GM23248 (cell line): ENCODE results near the gene ZNF716. TPM values are rescaled to one million over a fixed set of nuclear protein-coding genes. Genes with fewer than 3 reads are reported as not detected.
A peak's percentile ranks its signal among the peaks of the same experiment; 100 is the strongest.

Experiments used
- DNase-seq: peaks from one replicate; pipeline ENCODE4 v3.0.0-alpha.2; 2015
- H2AFZ ChIP-seq: fragments of 200-600 bp; sonication (generic); 2 replicates; pipeline ENCODE4 v1.6.1; 2016; ENCODE audit warnings: antibody characterized with exemption
- H3F3A ChIP-seq: fragments of 200-600 bp; sonication (generic); 2 replicates; pipeline ENCODE4 v1.6.1; 2016; ENCODE audit warnings: mild to moderate bottlenecking, antibody characterized with exemption, mixed run types; ENCODE audit not compliant: insufficient read depth
- H3K27ac ChIP-seq: fragments of 200-600 bp; sonication (generic); 2 replicates; pipeline ENCODE4 v1.5.1; 2016; ENCODE audit warnings: mild to moderate bottlenecking
- H3K27me3 ChIP-seq: fragments of 200-600 bp; sonication (generic); replicated peaks from 2 replicates; pipeline ENCODE4 v1.6.1; 2016; ENCODE audit warnings: mild to moderate bottlenecking; ENCODE audit not compliant: insufficient read depth
- H3K36me3 ChIP-seq: fragments of 200-600 bp; sonication (generic); 2 replicates; pipeline ENCODE4 v1.6.1; 2016; ENCODE audit warnings: low read depth, mild to moderate bottlenecking
- H3K4me1 ChIP-seq: fragments of 200-600 bp; sonication (generic); 2 replicates; pipeline ENCODE4 v1.6.1; 2016; ENCODE audit warnings: mild to moderate bottlenecking; ENCODE audit not compliant: insufficient read depth
- H3K4me2 ChIP-seq: fragments of 200-600 bp; sonication (generic); one replicate; pipeline ENCODE4 v1.6.1; 2016; ENCODE audit warnings: mild to moderate bottlenecking; ENCODE audit not compliant: unreplicated experiment
- H3K4me3 ChIP-seq: fragments of 200-600 bp; sonication (generic); 2 replicates; pipeline ENCODE4 v1.5.1; 2016; ENCODE audit warnings: mild to moderate bottlenecking
- H3K79me2 ChIP-seq: fragments of 200-600 bp; sonication (generic); 2 replicates; pipeline ENCODE4 v1.6.1; 2016; ENCODE audit warnings: mild to moderate bottlenecking; ENCODE audit not compliant: insufficient read depth
- H3K9ac ChIP-seq: fragments of 200-600 bp; sonication (generic); 2 replicates; pipeline ENCODE4 v1.6.1; 2016; ENCODE audit warnings: mild to moderate bottlenecking
- H3K9me2 ChIP-seq: fragments of 200-600 bp; sonication (generic); 2 replicates; pipeline ENCODE4 v1.6.1; 2016; ENCODE audit warnings: mixed run types, mild to moderate bottlenecking, moderate library complexity; ENCODE audit not compliant: insufficient read depth
- H3K9me3 ChIP-seq: fragments of 200-600 bp; sonication (generic); one replicate; pipeline ENCODE4 v1.6.1; 2017; ENCODE audit warnings: low read depth
- H4K20me1 ChIP-seq: fragments of 200-600 bp; sonication (generic); 2 replicates; pipeline ENCODE4 v1.6.0; 2016; ENCODE audit not compliant: insufficient read depth
- EZH2 ChIP-seq: fragments of 200-600 bp; sonication (generic); IDR thresholded peaks from 2 replicates; pipeline ENCODE4 v1.6.1; 2018; ENCODE audit warnings: antibody characterized with exemption, mild to moderate bottlenecking; ENCODE audit not compliant: insufficient read depth, poor library complexity, severe bottlenecking
- EZH2phosphoT487 ChIP-seq: fragments of 200-600 bp; sonication (generic); IDR thresholded peaks from 2 replicates; pipeline ENCODE4 v1.6.1; 2018; ENCODE audit warnings: antibody characterized with exemption, moderate library complexity, mild to moderate bottlenecking, low read depth; ENCODE audit not compliant: insufficient read depth
- WGBS, 2 experiments: methylation state at CpG; one replicate each; pipeline ENCODE4 v1.1.6; 2015 to 2017; ENCODE audit warnings: low lambda C conversion rate in 2 of 2, low coverage in 1 of 2; ENCODE audit errors: missing lambda C conversion rate in 2 of 2; 5-methylcytosine and 5-hydroxymethylcytosine counted together
- in situ Hi-C: fragments of 300-500 bp; cut with MboI; formaldehyde crosslinking; loops from 2 replicates; pipeline ENCODE4 v1.15.0; 2020
- microRNA counts: library from miRNA; unstranded; fragments of <30 nt; microRNA quantifications from one replicate; lab custom pipeline; 2016
- microRNA-seq: library from miRNA; unstranded; fragments of <30 nt; microRNA quantifications from one replicate; pipeline ENCODE4, GENCODE V29; 2016; ENCODE audit warnings: borderline number of aligned reads
- polyA plus RNA-seq: library from polyadenylated mRNA; unstranded; fragments of >200 nt; fragmentation: Nextera tagmentation; extraction: Ambion mirVana; gene quantifications from 2 replicates; pipeline ENCODE4 v1.2.1, GENCODE V29; 2016
- small RNA-seq: library from RNA; depleted of rRNA; stranded (forward); fragments of <200 nt; gene quantifications from one replicate; pipeline ENCODE3, GENCODE V24; 2014; ENCODE audit warnings: low read depth, low replicate concordance
- total RNA-seq: library from RNA; depleted of rRNA; stranded (reverse); fragments of >200 nt; shearing (Covaris generic); gene quantifications from 2 replicates; pipeline ENCODE4 v1.2.3, GENCODE V29; 2014

Gene ZNF716
- total and polyA plus RNA-seq, 2 experiments from 2014 or later, result not detected

- H3K4me3 ChIP-seq, result no peak overlapping the region
- H3K27me3 ChIP-seq, result no peaks in the 10 kb centered on the region
- in situ Hi-C loops, result no loop called here
- H3K9me3 ChIP-seq, result no peaks in the 10 kb centered on the region
- H2AFZ ChIP-seq, result no peak overlapping the region
- 13 to 23% methylated on average over 6 of the region's 6 CpGs for WGBS, 2 experiments
- H4K20me1 ChIP-seq, result no peaks in the 10 kb centered on the region
- no peaks in the 10 kb centered on the region for H3F3A ChIP-seq
- no peaks in the 10 kb centered on the region for H3K79me2 ChIP-seq
- no peak overlapping the region for H3K27ac ChIP-seq
- no peaks in the 10 kb centered on the region for H3K4me1 ChIP-seq
- H3K9ac ChIP-seq, result no peak overlapping the region
- H3K9me2 ChIP-seq, result no peaks in the 10 kb centered on the region
- no peak for DNase-seq
- TF ChIP-seq EZH2 (no peak), EZH2phosphoT487 (no peak)
- H3K4me2 ChIP-seq, result no peak overlapping the region
- H3K36me3 ChIP-seq, result no peaks in the 10 kb centered on the region
Measured at GRCh38 chr7:57496395-57496794, 46.4 kb downstream of the ZNF716 start.

GRCh38 chr7:57505176-57505575, 55.2 kb downstream of the ZNF716 start:
- Histone ChIP-seq H3K9me3 (no peaks in the 10 kb centered on the region), H4K20me1 (no peaks in the 10 kb centered on the region), H3K9ac (no peak overlapping the region), H3K9me2 (no peaks in the 10 kb centered on the region), H3K4me2 (no peak overlapping the region), H3K4me3 (no peak overlapping the region), H3K36me3 (no peaks in the 10 kb centered on the region), H3K4me1 (no peaks in the 10 kb centered on the region), H3K79me2 (no peaks in the 10 kb centered on the region), H2AFZ (no peak overlapping the region), H3K27ac (no peak overlapping the region), H3K27me3 (no peaks in the 10 kb centered on the region), H3F3A (no peaks in the 10 kb centered on the region)
- in situ Hi-C loops, result no loop called here
- 0% methylated on average over 1 of the region's 1 CpG for WGBS, 2 experiments
- TF ChIP-seq EZH2phosphoT487 (no peak), EZH2 (no peak)
- no peak for DNase-seq

MicroRNAs encoded within 50 kb of the gene (microRNA counts, 767-probe panel; counts per million panel counts)
- microRNA hsa-miR-3147 (lab: Ali Mortazavi, UCI), result 447 counts per million, percentile 86 among the panel's probes with 10 or more counts

Small RNAs within 50 kb of the gene (microRNA-seq; reads per million reads assigned to microRNA genes)
- not detected for gene MIR3147

Small RNAs within 50 kb of the gene (small RNA-seq; reads per million reads assigned to genes)
- not detected for gene MIR3147
